RPMI8226 (cell line): ENCODE results near the gene VPS33B.
"Not testable (repeated sequence)": the region's sequence is repeated elsewhere in the genome, so short reads cannot be mapped to it uniquely, and the experiment has no call there.

Source experiments
- DNase-seq: peaks from one replicate; pipeline ENCODE4 v3.0.0-alpha.2; 2015

The VPS33B gene

GRCh38 chr15:91022075-91022831, at the start of gene VPS33B:
TSS of gene VPS33B (minus strand) at chr15:91022594. CDS start at chr15:91022249, 345 bp downstream.
- peak; percentile 92 for DNase-seq

- DNase-seq = no peak
Measured at GRCh38 chr15:91072161-91072560, 49.8 kb upstream of the VPS33B start.

- no peak for DNase-seq
Measured at GRCh38 chr15:91070872-91071271, 48.5 kb upstream of the VPS33B start.

- no peak for DNase-seq
Measured at GRCh38 chr15:91068966-91069365, 46.6 kb upstream of the VPS33B start.

GRCh38 chr15:91068436-91068835, 46.0 kb upstream of the VPS33B start:
- no peak for DNase-seq

- no peak for DNase-seq
Measured at GRCh38 chr15:91067036-91067435, 44.6 kb upstream of the VPS33B start.

GRCh38 chr15:91065505-91065904, 43.1 kb upstream of the VPS33B start:
- no peak for DNase-seq

- DNase-seq = peak; percentile 14
Measured at GRCh38 chr15:91061997-91062396, 39.6 kb upstream of the VPS33B start.

- DNase-seq = no peak
Measured at GRCh38 chr15:91061230-91061629, 38.8 kb upstream of the VPS33B start.

- peak; percentile 55 for DNase-seq
Measured at GRCh38 chr15:91055548-91056331, 33.3 kb upstream of the VPS33B start.

- DNase-seq = no peak
Measured at GRCh38 chr15:91054816-91055215, 32.4 kb upstream of the VPS33B start.

GRCh38 chr15:91051248-91051647, 28.9 kb upstream of the VPS33B start:
- no peak for DNase-seq

GRCh38 chr15:91050128-91050455, 27.7 kb upstream of the VPS33B start:
- DNase-seq = no peak

- peak; percentile 74 for DNase-seq
Measured at GRCh38 chr15:91049378-91050127, 27.2 kb upstream of the VPS33B start.

- DNase-seq = peak; percentile 60
Measured at GRCh38 chr15:91047545-91048199, 25.3 kb upstream of the VPS33B start.

GRCh38 chr15:91046056-91046455, 23.7 kb upstream of the VPS33B start:
- not testable (repeated sequence) for DNase-seq

- DNase-seq = no peak
Measured at GRCh38 chr15:91045065-91045464, 22.7 kb upstream of the VPS33B start.

- no peak for DNase-seq
Measured at GRCh38 chr15:91043202-91043874, 20.9 kb upstream of the VPS33B start.

GRCh38 chr15:91040856-91041255, 18.5 kb upstream of the VPS33B start:
- no peak for DNase-seq

- no peak for DNase-seq
Measured at GRCh38 chr15:91039996-91040395, 17.6 kb upstream of the VPS33B start.

- peak; percentile 92 for DNase-seq
Measured at GRCh38 chr15:91032919-91033803, 10.8 kb upstream of the VPS33B start.
